Activated T-helper 17 cell treated with anti-CD3 and anti-CD28 coated beads, Interleukin-2, amount 50 U/mL, for 72 hours (primary cell): ENCODE data around the gene HSD11B1L. TPM values are rescaled to one million over a fixed set of nuclear protein-coding genes. Genes with fewer than 3 reads are reported as not detected.
"Not testable (repeated sequence)": the region's sequence is repeated elsewhere in the genome, so short reads cannot be mapped to it uniquely, and the experiment has no call there.

ENCODE experiments used
- ATAC-seq: fragments of 150-1000 bp; cut with Tn5 transposase; replicated peaks from 2 replicates; pipeline ENCODE4 v1.10.0; 2021; ENCODE audit warnings: mild to moderate bottlenecking, moderate library complexity
- H3K27ac Mint-ChIP-seq: one replicate; pipeline ENCODE4 v1.8.0; 2022; ENCODE audit warnings: mixed read lengths
- H3K27me3 Mint-ChIP-seq: one replicate; pipeline ENCODE4 v1.8.0; 2022; ENCODE audit warnings: mixed read lengths
- H3K36me3 Mint-ChIP-seq: one replicate; pipeline ENCODE4 v1.8.0; 2022; ENCODE audit warnings: low read depth, mild to moderate bottlenecking, mixed read lengths
- H3K4me1 Mint-ChIP-seq: one replicate; pipeline ENCODE4 v1.8.0; 2022; ENCODE audit warnings: mixed read lengths
- H3K4me3 Mint-ChIP-seq: one replicate; pipeline ENCODE4 v1.8.0; 2022; ENCODE audit warnings: mild to moderate bottlenecking, mixed read lengths
- H3K9me3 Mint-ChIP-seq: one replicate; pipeline ENCODE4 v1.8.0; 2022; ENCODE audit warnings: mixed read lengths
- total RNA-seq, 2 donors: library from RNA; stranded (reverse); gene quantifications; one replicate each; pipeline ENCODE4 v1.2.3, GENCODE V29; 2022

The HSD11B1L gene
- total RNA-seq, 2 donors from 2014 or later, result 2.3 to 5.3 TPM

DNA sequence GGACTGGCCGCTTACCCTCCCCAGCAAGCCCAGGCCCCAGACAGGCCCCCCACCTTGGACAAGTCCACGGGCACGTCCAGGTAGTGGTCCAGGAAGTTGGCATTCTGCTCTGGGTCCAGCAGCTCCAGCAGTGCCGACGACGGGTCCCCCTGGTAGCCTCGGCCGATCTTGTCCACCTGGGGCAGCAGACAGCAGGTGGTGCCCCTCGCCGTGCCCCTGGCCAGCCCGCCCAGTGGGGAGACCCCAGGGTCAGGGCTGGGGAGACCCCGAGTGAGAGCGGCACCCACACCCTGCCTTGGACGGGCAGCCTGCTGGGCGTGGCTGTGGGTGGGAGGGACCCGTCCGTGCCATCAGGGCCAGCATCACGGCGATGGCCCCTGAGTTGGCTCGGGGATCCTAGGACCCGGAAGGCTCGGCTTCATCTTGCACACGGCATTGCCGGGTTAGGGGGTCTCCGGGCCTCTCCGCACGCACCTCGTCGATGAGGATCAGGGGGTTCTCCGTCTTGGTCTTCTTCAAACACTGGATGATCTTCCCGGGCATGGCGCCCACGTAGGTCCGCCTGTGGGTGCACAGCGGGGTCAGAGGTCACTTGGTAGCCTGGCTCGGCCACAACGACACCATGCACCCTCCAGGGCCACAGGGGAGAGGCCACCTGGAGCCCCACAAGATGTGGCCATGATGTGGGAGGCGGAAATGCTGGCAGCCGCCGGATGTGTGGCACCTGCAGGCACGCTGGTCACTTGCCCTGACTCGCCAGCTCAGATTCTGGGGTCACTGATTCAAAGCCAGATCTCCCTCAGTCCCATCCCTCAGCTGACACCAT lies 15.6 kb downstream of the HSD11B1L start:
- Mint-ChIP-seq H3K4me3 (no peak overlapping the region), H3K9me3 (no peaks in the 10 kb centered on the region), H3K27ac (peak overlapping the region; percentile 38), H3K4me1 (no peaks in the 10 kb centered on the region), H3K27me3 (no peaks in the 10 kb centered on the region), H3K36me3 (peaks cover 86% of the 10 kb centered on the region)
- ATAC-seq, result no peak

DNA sequence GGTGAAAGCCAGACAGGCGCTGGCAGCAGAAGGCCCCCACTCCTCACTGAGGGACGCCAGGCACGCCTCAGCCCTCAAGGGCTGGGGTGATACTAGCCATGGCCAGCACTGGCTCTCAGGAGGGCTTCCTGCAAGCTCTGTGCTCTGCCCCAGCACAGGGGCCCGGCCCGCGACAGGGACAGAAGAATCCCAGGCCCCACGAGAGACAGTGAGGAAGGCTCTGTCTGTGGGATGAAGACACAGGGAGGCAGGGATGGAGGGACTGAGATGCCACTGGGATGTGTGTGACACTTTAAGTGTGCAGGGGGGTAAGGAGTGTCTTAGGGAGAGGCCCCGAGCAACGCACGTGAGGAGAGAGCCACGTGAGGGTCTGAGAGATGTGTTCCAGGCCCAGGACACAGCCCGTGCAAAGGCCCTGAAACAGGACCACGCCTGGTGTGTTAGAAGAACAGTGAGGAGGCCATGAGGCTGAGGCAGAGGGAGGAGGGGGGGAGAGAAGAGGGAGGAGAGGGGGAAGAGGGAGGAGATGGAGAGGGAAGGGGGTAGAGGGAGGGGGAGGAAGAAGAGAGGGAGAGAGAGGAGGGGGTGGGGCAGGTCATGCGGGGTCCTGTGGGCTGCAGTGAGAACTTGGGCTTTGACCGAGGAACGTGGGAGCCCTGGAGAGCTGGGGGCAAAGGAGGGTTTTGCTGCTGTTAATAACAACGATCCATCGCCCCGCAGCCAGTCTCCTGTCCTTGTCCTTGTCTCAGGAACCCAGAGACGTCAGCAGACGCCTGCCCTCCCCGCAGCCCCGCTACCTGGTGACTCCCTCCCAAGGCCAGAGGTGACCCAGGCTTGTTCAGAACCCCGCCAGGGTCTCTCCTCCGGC lies 16.4 kb downstream of the HSD11B1L start:
- Mint-ChIP-seq H3K9me3 (no peaks in the 10 kb centered on the region), H3K4me3 (no peak overlapping the region), H3K27me3 (no peaks in the 10 kb centered on the region), H3K36me3 (peaks cover 84% of the 10 kb centered on the region), H3K4me1 (no peaks in the 10 kb centered on the region), H3K27ac (peak overlapping the region; percentile 38)
- ATAC-seq, result no peak

DNA sequence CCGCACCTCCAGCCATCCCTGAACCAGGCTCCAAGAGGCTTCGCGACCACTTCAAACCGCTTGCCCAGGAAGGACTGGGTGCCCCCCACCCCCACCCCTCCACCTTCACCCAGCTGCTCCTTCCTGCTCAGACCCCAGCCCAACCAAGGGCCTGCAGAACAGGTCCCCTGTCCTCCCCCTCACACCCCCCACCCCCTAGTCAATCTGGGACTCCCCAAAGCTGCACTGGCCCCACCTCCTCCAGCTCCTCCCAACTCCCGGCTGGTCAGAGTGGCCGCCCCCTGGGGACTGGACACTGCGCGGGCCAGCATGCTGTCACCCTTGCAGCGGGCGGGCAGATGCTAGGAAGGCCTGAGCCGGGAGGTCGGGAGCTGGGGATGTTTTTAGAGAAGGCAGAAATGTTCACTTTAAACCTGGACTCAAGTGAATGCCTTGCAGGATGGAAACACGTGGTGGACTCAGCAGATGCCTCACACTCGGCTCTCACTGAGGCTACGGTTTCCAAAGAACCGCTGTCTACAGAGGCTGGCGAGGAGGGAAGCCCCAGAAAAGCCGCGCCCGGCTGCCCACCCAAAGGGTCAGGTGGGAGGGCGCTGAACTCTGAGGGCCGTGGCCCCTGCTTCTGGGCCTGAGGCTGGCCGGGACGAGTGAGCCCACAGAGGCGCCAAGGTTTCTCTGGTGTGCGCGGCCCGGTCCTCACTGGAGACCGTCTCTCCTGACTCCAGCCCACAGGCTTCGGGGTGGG lies 17.2 kb downstream of the HSD11B1L start:
- peaks cover 81% of the 10 kb centered on the region for H3K36me3 Mint-ChIP-seq
- no peak overlapping the region for H3K4me3 Mint-ChIP-seq
- no peak for ATAC-seq
- H3K27ac Mint-ChIP-seq, result no peak overlapping the region
- no peaks in the 10 kb centered on the region for H3K27me3 Mint-ChIP-seq
- peaks cover under 1% of the 10 kb centered on the region for H3K4me1 Mint-ChIP-seq
- no peaks in the 10 kb centered on the region for H3K9me3 Mint-ChIP-seq

DNA sequence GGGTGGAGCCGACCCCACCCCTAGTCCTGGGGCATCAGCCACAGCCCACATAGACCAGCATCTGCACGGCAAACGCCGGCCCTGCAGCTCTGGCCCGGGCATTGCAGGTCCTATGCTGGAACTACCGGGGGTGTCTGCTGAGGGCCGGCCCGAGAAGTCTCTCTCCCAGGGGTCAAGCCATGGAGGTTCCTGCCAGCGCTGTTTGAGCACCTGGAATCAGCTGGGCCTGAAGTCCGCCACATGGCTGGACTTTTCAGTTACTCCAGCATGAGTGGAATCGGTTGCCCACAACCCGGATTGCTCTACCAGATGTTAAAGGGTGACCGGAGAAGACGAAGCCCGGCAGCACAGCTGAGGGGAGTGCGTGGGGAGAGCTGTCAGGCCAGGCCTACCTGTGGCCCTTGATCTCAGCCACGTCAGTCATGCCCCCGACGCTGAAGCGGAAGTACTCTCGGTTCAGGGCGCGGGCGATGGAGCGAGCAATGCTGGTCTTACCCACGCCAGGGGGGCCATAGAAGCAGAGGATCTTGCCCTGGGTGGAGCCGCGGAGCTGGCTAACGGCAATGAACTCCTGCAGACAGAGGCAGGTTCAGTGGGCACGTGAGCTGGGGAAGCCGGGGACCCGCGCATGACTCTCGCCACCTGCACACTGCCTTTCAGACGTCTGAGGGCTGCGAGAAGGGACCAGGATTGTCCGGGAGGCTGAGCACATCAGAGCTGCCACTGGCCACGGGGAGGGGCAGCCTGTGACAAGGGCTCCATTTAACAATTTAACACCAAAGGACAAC lies 18.0 kb downstream of the HSD11B1L start:
- H3K27ac Mint-ChIP-seq, result peak overlapping the region; percentile 22
- H3K9me3 Mint-ChIP-seq, result no peaks in the 10 kb centered on the region
- peaks cover 81% of the 10 kb centered on the region for H3K36me3 Mint-ChIP-seq
- H3K27me3 Mint-ChIP-seq, result no peaks in the 10 kb centered on the region
- no peak for ATAC-seq
- no peak overlapping the region for H3K4me3 Mint-ChIP-seq
- H3K4me1 Mint-ChIP-seq, result peaks cover 5% of the 10 kb centered on the region

DNA sequence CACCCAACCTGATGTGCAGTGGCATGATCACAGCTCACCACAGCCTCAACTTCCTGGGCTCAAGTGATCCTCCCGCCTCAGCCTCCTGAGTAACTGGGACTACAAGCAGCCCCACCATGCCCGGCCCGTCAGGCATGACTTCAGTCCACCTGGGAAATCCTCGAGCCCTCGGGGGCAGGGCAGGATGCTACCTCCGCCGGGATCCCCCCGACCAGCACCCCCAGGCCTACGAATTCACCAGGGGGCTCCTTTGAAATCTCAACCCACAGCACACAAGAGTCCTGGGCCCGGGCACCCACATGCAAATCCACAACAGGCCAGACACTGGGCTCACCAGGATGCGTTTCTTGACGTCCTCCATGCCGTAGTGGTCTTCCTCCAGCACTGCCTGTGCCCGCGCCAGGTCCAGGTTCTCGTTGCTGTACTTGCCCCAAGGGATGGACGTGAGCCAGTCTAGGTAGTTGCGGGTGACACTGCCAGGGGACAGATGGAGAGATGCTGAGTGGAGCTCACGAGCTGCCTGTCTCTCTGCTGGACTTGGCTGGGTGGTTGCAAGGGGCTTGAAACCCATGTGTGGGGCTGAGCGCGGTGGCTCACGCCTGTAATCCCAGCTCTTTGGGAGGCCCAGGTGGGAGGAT lies 19.7 kb downstream of the HSD11B1L start:
- Mint-ChIP-seq H3K36me3 (peaks cover 80% of the 10 kb centered on the region), H3K27me3 (no peaks in the 10 kb centered on the region), H3K9me3 (no peaks in the 10 kb centered on the region), H3K4me3 (no peak overlapping the region), H3K4me1 (peaks cover 5% of the 10 kb centered on the region), H3K27ac (no peak overlapping the region)
- no peak for ATAC-seq

DNA sequence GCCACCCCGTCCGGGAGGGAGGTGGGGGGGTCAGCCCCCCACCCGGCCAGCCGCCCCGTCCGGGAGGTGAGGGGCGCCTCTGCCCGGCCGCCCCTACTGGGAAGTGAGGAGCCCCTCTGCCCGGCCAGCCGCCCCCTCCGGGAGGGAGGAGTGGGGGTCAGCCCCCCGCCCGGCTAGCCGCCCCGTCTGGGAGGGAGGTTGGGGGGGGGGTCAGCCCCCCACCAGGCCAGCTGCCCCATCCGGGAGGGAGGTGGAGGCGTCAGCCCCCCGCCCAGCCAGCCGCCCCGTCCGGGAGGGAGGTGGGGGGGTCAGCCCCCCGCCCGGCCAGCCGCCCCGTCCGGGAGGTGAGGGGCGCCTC lies 21.2 kb downstream of the HSD11B1L start:
- peaks cover 85% of the 10 kb centered on the region for H3K36me3 Mint-ChIP-seq
- not testable (repeated sequence) for H3K27me3 Mint-ChIP-seq, H3K4me3 Mint-ChIP-seq, H3K9me3 Mint-ChIP-seq, H3K4me1 Mint-ChIP-seq, H3K27ac Mint-ChIP-seq, ATAC-seq

DNA sequence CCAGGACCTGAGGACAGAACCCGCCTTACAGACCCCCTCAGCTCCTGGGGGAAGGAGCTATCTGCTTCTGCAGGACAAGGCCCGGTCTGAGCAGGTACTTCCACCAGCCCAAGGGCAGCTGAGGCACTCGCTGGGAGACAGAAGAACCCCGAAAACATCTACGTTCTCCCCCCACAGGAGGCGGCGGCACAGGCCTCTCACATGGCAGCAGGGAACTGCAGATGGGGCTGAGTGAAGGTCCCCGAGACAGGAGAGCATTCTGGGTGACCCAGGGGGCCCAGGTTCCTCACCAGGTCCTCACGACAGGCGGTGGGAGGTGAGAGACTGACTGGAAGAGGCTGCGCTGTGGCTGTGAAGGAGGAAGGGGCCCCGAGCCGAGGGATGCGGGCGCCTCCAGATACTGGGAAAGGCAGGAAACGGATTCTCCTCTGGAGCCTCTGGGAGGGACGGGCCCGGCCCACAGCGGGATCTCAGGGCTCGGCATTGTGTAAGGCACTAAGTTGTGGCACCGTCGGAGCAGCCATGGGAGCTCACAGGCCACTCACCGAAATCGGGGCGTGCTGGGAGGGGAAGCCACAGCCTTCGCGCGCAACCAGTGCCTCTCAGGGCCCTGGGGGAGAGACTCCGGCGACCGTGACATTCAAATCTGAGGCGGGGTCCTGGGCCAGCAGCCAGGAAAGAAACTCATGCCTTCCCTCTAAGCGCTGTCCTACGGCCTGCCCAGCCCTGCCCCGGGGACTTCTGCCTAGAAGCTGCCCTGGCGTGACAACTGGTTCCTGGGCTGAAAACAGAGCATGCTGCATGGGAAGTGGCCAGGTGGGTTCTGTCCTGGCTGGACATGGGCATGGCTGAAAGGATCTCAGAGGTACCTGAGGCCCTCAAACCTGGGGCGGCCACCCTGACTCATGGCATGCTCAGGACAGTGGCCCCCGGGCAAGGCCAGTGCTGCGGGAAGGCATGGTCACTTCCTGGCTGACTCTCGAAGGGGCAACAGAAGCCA lies 23.3 kb downstream of the HSD11B1L start:
- no peak for ATAC-seq
- H3K27ac Mint-ChIP-seq, result no peak overlapping the region
- H3K27me3 Mint-ChIP-seq, result no peaks in the 10 kb centered on the region
- H3K36me3 Mint-ChIP-seq, result peaks cover 88% of the 10 kb centered on the region
- no peak overlapping the region for H3K4me3 Mint-ChIP-seq
- peaks cover 5% of the 10 kb centered on the region for H3K4me1 Mint-ChIP-seq
- H3K9me3 Mint-ChIP-seq, result no peaks in the 10 kb centered on the region

DNA sequence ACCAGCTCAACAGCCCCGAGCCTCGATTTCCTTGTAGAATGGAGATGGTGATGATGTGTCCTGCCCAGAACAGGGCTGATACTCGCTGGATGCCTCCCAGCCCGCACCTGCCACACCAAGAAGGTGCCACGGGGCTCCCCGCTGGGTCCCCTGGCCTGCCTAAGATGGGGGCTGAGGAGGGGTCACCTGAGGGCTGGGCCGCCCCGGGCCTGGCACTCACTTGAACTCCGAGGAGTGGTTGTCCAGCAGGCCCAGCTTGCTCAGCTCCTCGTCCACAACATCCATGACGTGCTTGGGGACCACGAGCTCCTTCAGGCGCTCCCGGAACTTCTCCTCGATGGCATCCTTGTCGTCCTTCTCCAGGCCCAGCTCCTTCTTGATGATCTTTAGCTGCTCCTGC lies 24.7 kb downstream of the HSD11B1L start:
- no peak overlapping the region for H3K27ac Mint-ChIP-seq
- H3K9me3 Mint-ChIP-seq, result no peaks in the 10 kb centered on the region
- H3K4me3 Mint-ChIP-seq, result no peak overlapping the region
- peaks cover 92% of the 10 kb centered on the region for H3K36me3 Mint-ChIP-seq
- no peak for ATAC-seq
- H3K27me3 Mint-ChIP-seq, result no peaks in the 10 kb centered on the region
- peaks cover 5% of the 10 kb centered on the region for H3K4me1 Mint-ChIP-seq

DNA sequence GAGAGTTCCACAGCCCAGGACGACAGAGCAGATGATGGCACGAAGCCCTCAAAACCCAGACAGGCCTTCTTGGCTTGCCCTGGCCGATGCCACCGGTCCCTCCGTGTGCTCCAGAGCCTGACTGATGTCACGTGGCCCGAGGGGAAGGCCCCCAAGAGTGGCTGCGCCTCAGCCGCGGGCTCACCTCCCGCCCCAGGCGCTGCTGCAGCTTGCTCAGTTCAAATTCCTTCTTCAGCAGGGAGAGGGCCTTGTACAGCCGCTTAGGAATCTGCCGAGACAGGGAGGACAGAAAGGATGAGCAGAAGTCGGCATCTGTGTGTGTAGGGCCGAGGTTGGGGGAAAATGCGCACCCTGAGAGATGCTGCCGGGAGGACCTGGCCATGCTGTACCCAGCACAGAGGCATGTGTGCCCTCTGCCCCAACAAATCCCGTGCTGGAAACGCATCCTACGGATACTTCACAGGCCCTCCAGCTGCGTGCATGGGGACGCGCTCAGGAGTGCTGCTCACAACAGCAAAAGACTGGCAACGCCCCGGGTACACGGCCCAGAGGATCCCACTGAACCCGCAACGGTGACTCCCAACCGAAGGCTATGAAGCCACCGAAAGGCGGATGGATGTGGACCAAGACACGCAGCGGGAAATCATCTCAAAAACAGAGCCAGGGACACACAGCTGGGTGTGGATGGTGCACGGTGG lies 26.2 kb downstream of the HSD11B1L start:
- ATAC-seq, result no peak
- Mint-ChIP-seq H3K27me3 (no peaks in the 10 kb centered on the region), H3K9me3 (no peaks in the 10 kb centered on the region), H3K4me3 (no peak overlapping the region), H3K36me3 (peaks cover 92% of the 10 kb centered on the region), H3K27ac (no peak overlapping the region), H3K4me1 (peaks cover 5% of the 10 kb centered on the region)

DNA sequence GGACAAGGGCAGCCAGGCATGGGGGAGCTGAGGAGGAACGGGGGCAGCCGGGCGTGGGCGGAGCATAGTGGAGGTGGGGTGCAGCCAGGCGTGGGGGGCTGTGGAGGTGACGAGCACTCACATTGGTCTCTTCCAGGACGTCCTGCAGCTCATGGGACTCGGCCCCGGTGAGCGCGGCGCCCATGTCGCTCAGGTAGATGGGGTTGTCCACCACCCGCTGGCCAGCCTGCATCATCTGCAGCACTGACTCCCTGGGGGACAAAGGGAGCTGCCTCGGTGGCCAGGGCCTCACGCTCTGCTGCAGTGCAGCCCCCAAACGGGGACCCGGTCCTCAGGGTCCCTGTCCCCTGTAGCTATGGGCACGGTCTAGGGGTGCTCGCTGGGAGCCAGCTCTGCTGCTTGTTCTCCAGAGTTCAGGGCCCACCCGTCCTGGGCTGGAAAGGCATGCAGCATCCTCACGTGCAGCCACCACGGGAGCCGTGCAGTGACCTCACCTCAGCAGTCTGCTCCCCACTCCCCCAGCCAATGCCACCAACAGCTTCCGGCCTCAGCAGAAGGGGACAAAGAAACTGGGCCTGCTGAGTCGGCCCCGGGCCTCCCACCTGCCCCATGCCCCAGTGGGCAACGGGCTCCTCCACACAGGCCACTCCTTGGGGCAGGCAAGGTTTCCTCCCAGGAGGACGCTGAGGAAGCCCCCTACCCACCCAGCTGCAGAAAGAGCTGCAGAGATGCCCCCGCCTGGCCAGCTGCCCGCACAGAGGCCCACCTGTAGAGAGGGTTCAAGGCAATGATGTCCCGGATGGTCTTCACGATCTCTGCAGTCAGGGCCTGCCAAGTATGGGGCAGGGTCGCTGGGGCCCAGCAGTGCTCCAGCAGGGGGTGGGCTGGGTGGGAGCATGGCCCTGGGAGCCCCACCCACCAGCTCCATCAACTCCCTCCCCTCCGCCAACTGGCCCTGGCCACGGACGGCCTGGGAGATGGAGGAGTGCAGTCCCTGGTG lies 27.0 kb downstream of the HSD11B1L start:
- peak; percentile 28 for ATAC-seq
- H3K4me3 Mint-ChIP-seq, result no peak overlapping the region
- peaks cover 98% of the 10 kb centered on the region for H3K36me3 Mint-ChIP-seq
- no peak overlapping the region for H3K27ac Mint-ChIP-seq
- no peaks in the 10 kb centered on the region for H3K9me3 Mint-ChIP-seq
- H3K4me1 Mint-ChIP-seq, result peaks cover 5% of the 10 kb centered on the region
- H3K27me3 Mint-ChIP-seq, result no peaks in the 10 kb centered on the region

DNA sequence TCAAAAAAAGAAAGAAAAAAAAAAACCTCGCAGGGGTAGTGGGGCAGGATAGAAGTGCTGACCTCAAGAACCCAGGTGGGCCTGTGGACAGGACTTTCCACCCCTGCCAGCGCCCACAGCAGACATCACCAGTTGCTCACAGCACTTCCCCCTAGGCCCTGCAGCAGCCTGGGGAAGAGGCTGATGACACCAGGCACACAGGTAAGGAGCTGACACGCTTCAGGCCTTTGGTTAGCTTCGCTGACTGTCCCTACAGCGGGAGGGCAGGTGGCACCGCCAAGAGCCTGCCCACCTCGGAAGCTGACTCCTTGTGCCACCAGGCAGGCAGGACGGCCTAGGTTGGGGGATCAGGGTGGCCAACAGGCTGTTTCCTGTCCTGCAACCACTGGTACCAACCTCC lies 30.2 kb downstream of the HSD11B1L start:
- H3K4me3 Mint-ChIP-seq, result no peak overlapping the region
- no peaks in the 10 kb centered on the region for H3K27me3 Mint-ChIP-seq
- H3K4me1 Mint-ChIP-seq, result no peaks in the 10 kb centered on the region
- H3K27ac Mint-ChIP-seq, result no peak overlapping the region
- no peaks in the 10 kb centered on the region for H3K9me3 Mint-ChIP-seq
- ATAC-seq, result no peak
- H3K36me3 Mint-ChIP-seq, result peaks cover 92% of the 10 kb centered on the region
